Spleen (tissue), 7 donors: Measurements from ENCODE around the gene GPR21.

Experiments
- CTCF ChIP-seq, 11 experiments: fragments of 200-600 bp in 7 of 11; fragments of 450-650 bp in 4 of 11; sonication (generic) in 4 of 11; IDR thresholded peaks in 8 of 11; conservative IDR thresholded peaks in 3 of 11; 1 replicate in 7 of 11; 2 replicates in 4 of 11; pipeline versions ENCODE4 v1.4.0 to v1.8.0; 2016 to 2021; ENCODE audit warnings: antibody characterized with exemption in 11 of 11, inconsistent platforms in 4 of 11, mild to moderate bottlenecking in 1 of 11
- POLR2AphosphoS5 ChIP-seq, 3 donors: sonication (generic); formaldehyde crosslinking; IDR thresholded peaks; one replicate each; pipeline ENCODE4 v1.5.1; 2017; ENCODE audit warnings: antibody characterized with exemption in 3 of 3
- donor health status: DM: no; HTN: no; CAD: no; lungs with moderate emphysema.
- donor health status: DM: no; HTN: no; CAD: no.
- donor health status: DM: no; HTN: no; CAD: no.

- no peak for TF ChIP-seq POLR2AphosphoS5 (IDR thresholded peaks at IDR 0.05)
- no peak for TF ChIP-seq CTCF (IDR thresholded peaks at IDR 0.05 in 8 of 11, conservative IDR thresholded peaks at IDR 0.05 in 3 of 11)
Measured at GRCh38 chr9:123070198-123070597, 36.7 kb downstream of the GPR21 start.
